Right lobe of liver (tissue), 6 donors: Measurements from ENCODE around the gene CLIP4. TPM values are rescaled to one million over a fixed set of nuclear protein-coding genes. Genes with fewer than 3 reads are reported as not detected.

ENCODE experiments used
- ATAC-seq, 4 donors: fragments of 200-7000 bp; cut with Tn5 transposase; one replicate each; pipeline ENCODE4 v1.9.1; 2020; ENCODE audit warnings: mild to moderate bottlenecking in 4 of 4, moderate library complexity in 4 of 4
- DNase-seq, 3 donors: peaks; one replicate each; pipeline ENCODE4 v3.0.0-alpha.2; 2020
- H3K27ac ChIP-seq, 3 donors: fragments of 200-600 bp; one replicate each; pipeline ENCODE4 v1.8.0; 2022
- H3K27me3 ChIP-seq, 2 donors: fragments of 200-600 bp; one replicate each; pipeline ENCODE4 v1.8.0; 2022
- H3K36me3 ChIP-seq, 4 donors: fragments of 200-600 bp; sonication (generic) in 1 of 4; one replicate each; pipeline versions ENCODE4 v1.5.1 to v1.8.0; 2017 to 2022; ENCODE audit warnings: control low read depth in 1 of 4
- H3K4me1 ChIP-seq, 4 donors: fragments of 200-600 bp; sonication (generic) in 1 of 4; one replicate each; pipeline versions ENCODE4 v1.5.1 to v1.8.0; 2017 to 2022; ENCODE audit warnings: control low read depth in 1 of 4
- H3K4me3 ChIP-seq, 3 donors: fragments of 200-600 bp; one replicate each; pipeline ENCODE4 v1.8.0; 2022
- H3K9me3 ChIP-seq, 4 donors: fragments of 200-600 bp; sonication (generic) in 1 of 4; one replicate each; pipeline versions ENCODE4 v1.5.1 to v1.8.0; 2017 to 2022; ENCODE audit warnings: control low read depth in 1 of 4
- POLR2A ChIP-seq: fragments of 450-650 bp; IDR thresholded peaks from one replicate; pipeline ENCODE4 v1.6.1; 2017; ENCODE audit warnings: antibody characterized with exemption, mild to moderate bottlenecking
- WGBS: methylation state at CpG from one replicate; pipeline ENCODE4 v1.1.6; 2018; ENCODE audit warnings: low coverage, low lambda C conversion rate; ENCODE audit not compliant: insufficient coverage; ENCODE audit errors: missing lambda C conversion rate; 5-methylcytosine and 5-hydroxymethylcytosine counted together
- intact Hi-C, 2 donors: fragments of 100-400 bp; cut with DNase I; formaldehyde crosslinking; loops; one replicate each; pipeline versions ENCODE4 v1.11.2 to v1.14.1; 2022
- total RNA-seq, 6 experiments: library from RNA; depleted of rRNA in 2 of 6; stranded (reverse); fragments of >200 nt in 2 of 6; fragmentation: NEBNext Ultra II Directional in 3 of 6; extraction: Animal tissue kit (Norgen Biotek cat#: 25700) in 3 of 6; gene quantifications; one replicate each; pipeline versions ENCODE4 v1.1.0 to v1.2.4, GENCODE V29; 2016 to 2023
- TF ChIP-seq, protein P1 (sequence below), 4 donors: fragments of 200-600 bp in 3 of 4; fragments of 450-650 bp in 1 of 4; IDR thresholded peaks; one replicate each; pipeline versions ENCODE4 v1.5.1 to v1.8.0; 2016 to 2022; ENCODE audit warnings: antibody characterized with exemption in 4 of 4, mild to moderate bottlenecking in 2 of 4
- donor health status: DM: no; HTN: yes; CAD: no.
- donor health status: DM: no; HTN: no; CAD: no.
- donor health status: DM: no; HTN: no; CAD: no.
- donor health status: DM: no; HTN: yes; CAD: no.
- donor health status: DM: no; HTN: yes; CAD: no.

The CLIP4 gene
- total RNA-seq, 6 experiments from 2014 or later, result 2.7 to 7.3 (median 5.3) TPM

DNA sequence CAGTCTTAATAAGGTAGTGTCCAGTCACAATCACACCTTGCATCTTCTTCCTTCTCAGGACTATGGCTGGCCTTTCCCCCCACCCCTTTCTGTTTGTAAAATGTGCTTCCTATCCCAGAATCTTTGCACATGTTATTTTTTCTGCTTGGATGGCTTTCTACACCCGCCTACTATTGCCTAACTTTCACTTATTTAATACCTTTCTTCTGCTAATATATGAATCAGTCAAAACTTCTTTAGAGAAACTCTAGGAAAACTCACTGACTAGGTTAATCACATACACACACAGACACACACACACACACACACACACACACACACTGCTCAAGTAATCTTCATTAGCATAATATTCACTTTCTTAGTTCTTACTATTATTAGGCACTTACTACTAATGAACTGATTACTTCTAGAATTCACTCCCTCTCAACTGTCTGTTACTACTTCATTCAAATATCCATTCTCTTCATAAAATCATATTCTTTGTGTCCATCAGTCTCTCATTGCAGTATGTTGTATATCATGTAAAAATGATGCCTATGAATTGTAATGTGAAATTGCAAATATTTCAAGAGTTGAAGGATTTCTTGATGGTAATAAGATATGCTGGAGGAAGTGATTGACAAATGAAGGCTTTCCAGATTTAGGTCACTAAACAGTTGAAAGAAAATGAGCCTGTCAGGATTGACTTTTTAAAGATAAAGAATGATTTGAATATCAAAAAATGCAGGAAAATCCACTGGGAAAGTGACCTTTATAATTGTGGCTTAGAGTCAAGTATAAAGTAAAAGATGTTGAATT, 51.2 kb downstream of the CLIP4 start:
- intact Hi-C loops, result no loop called here
- H3K36me3 ChIP-seq, result no peaks in the 10 kb centered on the region
- H3K4me3 ChIP-seq, result no peak overlapping the region
- TF ChIP-seq, protein P1, sequence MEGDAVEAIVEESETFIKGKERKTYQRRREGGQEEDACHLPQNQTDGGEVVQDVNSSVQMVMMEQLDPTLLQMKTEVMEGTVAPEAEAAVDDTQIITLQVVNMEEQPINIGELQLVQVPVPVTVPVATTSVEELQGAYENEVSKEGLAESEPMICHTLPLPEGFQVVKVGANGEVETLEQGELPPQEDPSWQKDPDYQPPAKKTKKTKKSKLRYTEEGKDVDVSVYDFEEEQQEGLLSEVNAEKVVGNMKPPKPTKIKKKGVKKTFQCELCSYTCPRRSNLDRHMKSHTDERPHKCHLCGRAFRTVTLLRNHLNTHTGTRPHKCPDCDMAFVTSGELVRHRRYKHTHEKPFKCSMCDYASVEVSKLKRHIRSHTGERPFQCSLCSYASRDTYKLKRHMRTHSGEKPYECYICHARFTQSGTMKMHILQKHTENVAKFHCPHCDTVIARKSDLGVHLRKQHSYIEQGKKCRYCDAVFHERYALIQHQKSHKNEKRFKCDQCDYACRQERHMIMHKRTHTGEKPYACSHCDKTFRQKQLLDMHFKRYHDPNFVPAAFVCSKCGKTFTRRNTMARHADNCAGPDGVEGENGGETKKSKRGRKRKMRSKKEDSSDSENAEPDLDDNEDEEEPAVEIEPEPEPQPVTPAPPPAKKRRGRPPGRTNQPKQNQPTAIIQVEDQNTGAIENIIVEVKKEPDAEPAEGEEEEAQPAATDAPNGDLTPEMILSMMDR (IDR thresholded peaks at IDR 0.05), result no peak
- no peak for TF ChIP-seq POLR2A
- ATAC-seq, result no peak
- H3K27ac ChIP-seq, result no peak overlapping the region
- no peaks in the 10 kb centered on the region for H3K27me3 ChIP-seq
- H3K9me3 ChIP-seq, result peaks cover 0 to 4% (median 0%) of the 10 kb centered on the region in 4 donors
- no peak for DNase-seq
- 43% methylated on average over 1 of the region's 1 CpG for WGBS
- H3K4me1 ChIP-seq, result peaks cover 0 to 9% (median 0%) of the 10 kb centered on the region in 4 donors

DNA sequence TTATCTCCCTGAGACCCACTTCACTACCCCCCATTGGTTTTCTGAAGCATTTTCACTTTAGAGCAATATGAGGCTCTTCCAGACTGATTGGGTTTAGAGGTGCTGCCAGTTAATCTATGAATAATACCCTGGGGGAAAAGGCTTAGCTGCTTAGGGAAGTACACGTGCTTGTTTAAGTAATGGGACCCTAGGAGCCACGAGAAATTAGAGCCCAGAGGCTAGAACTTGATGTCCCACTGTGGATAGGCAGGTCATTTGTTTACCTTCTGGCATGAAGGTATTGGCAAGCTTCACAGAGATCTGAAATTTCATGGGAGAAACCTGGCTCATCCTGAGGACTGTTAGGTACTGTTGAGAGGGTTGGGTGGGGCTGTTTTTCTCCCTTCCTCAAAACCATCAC, 59.7 kb downstream of the CLIP4 start:
- no peaks in the 10 kb centered on the region for H3K36me3 ChIP-seq
- TF ChIP-seq, protein P1 (IDR thresholded peaks at IDR 0.05), result no peak
- no peak for TF ChIP-seq POLR2A
- intact Hi-C loops, result no loop called here
- ATAC-seq, result no peak
- peaks cover 0 to 4% (median 0%) of the 10 kb centered on the region in 4 donors for H3K9me3 ChIP-seq
- H3K27me3 ChIP-seq, result no peaks in the 10 kb centered on the region
- DNase-seq, result no peak
- WGBS, result 55% methylated on average over 2 of the region's 2 CpGs
- H3K4me3 ChIP-seq, result no peak overlapping the region
- H3K27ac ChIP-seq, result no peak overlapping the region
- no peaks in the 10 kb centered on the region for H3K4me1 ChIP-seq

DNA sequence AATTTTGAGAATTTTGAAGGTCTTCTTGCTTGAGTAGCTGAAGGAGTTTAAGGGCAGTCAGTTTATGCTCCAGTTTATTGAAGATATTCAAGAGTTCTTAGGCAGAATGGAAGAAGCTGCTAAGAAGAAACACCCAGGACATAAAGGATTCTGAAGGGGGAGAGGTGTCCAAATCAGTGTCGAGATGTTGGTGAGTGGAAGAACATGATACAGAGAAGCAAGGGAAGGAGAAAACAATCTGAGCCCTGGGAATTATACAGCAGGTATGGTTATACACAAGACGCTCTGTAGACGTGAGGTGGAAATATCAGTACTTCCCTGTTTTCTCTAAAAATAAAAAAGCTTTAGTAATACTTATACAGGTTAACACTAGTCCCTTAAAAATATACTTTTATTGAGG, 60.1 kb downstream of the CLIP4 start:
- intact Hi-C loops, result no loop called here

DNA sequence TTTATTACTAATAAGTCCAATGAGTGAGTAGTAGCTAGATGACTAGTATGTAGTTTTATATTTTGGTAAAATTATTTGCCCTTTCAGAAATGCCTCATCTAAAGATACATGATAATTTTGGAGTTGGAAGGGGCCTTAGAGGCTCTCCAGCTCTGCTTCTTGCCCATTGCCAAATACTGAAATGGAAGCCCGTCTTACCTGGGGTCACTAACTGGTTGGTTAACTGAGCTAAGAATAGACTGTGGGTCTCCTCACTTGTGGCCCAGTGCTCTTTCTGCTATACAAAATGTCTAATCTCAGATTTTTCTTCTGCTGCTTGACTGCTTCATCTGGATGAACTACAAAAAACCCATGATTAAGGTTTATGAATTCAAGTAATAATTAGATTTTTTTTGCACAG, 67.1 kb downstream of the CLIP4 start:
- TF ChIP-seq, protein P1 (IDR thresholded peaks at IDR 0.05), result no peak
- no peak for TF ChIP-seq POLR2A
- intact Hi-C loops, result no loop called here
- no peaks in the 10 kb centered on the region for H3K27me3 ChIP-seq
- H3K4me3 ChIP-seq, result no peak overlapping the region
- no peak overlapping the region for H3K27ac ChIP-seq
- no peaks in the 10 kb centered on the region for H3K36me3 ChIP-seq
- 67% methylated on average over 1 of the region's 1 CpG for WGBS
- ATAC-seq, result no peak
- DNase-seq, result no peak
- H3K4me1 ChIP-seq, result no peaks in the 10 kb centered on the region
- no peaks in the 10 kb centered on the region for H3K9me3 ChIP-seq

More for the DNA sequence above, 60.1 kb downstream of the CLIP4 start:
- TF ChIP-seq, protein P1 (IDR thresholded peaks at IDR 0.05), result no peak
- TF ChIP-seq POLR2A, result no peak
- no peak overlapping the region for H3K4me3 ChIP-seq
- 89% methylated on average over 3 of the region's 3 CpGs for whole genome bisulfite sequencing
- no peaks in the 10 kb centered on the region for H3K4me1 ChIP-seq
- no peaks in the 10 kb centered on the region for H3K36me3 ChIP-seq
- ATAC-seq (no peak), DNase-seq (no peak)
- no peak overlapping the region for H3K27ac ChIP-seq
- no peaks in the 10 kb centered on the region for H3K27me3 ChIP-seq
- H3K9me3 ChIP-seq, result peaks cover 0 to 4% (median 0%) of the 10 kb centered on the region in 4 donors
